Activated naive CD4-positive, alpha-beta T cell treated with anti-CD3 and anti-CD28 coated beads, Interleukin-2, amount 50 U/mL, for 24 hours (primary cell): ENCODE measurements around the gene DPH5.
"Not testable (repeated sequence)": the region's sequence is repeated elsewhere in the genome, so short reads cannot be mapped to it uniquely, and the experiment has no call there.

ENCODE experiments used
- H3K27ac Mint-ChIP-seq: one replicate; pipeline ENCODE4 v1.8.0; 2021; ENCODE audit warnings: mild to moderate bottlenecking, mixed read lengths
- H3K27me3 Mint-ChIP-seq: one replicate; pipeline ENCODE4 v1.8.0; 2021; ENCODE audit warnings: mixed read lengths
- H3K36me3 Mint-ChIP-seq: one replicate; pipeline ENCODE4 v1.8.0; 2021; ENCODE audit warnings: mixed read lengths
- H3K4me1 Mint-ChIP-seq: one replicate; pipeline ENCODE4 v1.8.0; 2021; ENCODE audit warnings: mixed read lengths
- H3K4me3 Mint-ChIP-seq: one replicate; pipeline ENCODE4 v1.8.0; 2021; ENCODE audit warnings: mild to moderate bottlenecking, mixed read lengths
- H3K9me3 Mint-ChIP-seq: one replicate; pipeline ENCODE4 v1.8.0; 2021; ENCODE audit warnings: mixed read lengths

Gene DPH5

GRCh38 chr1:101043776-101044175 lies 18.2 kb upstream of the DPH5 start:
- Mint-ChIP-seq H3K36me3 (peaks cover 32% of the 10 kb centered on the region), H3K27ac (no peak overlapping the region)

GRCh38 chr1:101041300-101041699 lies 15.7 kb upstream of the DPH5 start:
- peaks cover 24% of the 10 kb centered on the region for H3K4me1 Mint-ChIP-seq
- H3K9me3 Mint-ChIP-seq = no peaks in the 10 kb centered on the region
- no peaks in the 10 kb centered on the region for H3K27me3 Mint-ChIP-seq
- H3K36me3 Mint-ChIP-seq = peaks cover 42% of the 10 kb centered on the region
- H3K27ac Mint-ChIP-seq = no peak overlapping the region
- H3K4me3 Mint-ChIP-seq = no peak overlapping the region

More at GRCh38 chr1:101043776-101044175, 18.2 kb upstream of the DPH5 start:
- Mint-ChIP-seq H3K9me3 (no peaks in the 10 kb centered on the region), H3K4me1 (peaks cover 22% of the 10 kb centered on the region), H3K27me3 (no peaks in the 10 kb centered on the region), H3K4me3 (no peak overlapping the region)

GRCh38 chr1:101040666-101041065 lies 15.1 kb upstream of the DPH5 start:
- H3K9me3 Mint-ChIP-seq = no peaks in the 10 kb centered on the region
- H3K27ac Mint-ChIP-seq = no peak overlapping the region
- no peaks in the 10 kb centered on the region for H3K27me3 Mint-ChIP-seq
- H3K36me3 Mint-ChIP-seq = peaks cover 40% of the 10 kb centered on the region
- peaks cover 30% of the 10 kb centered on the region for H3K4me1 Mint-ChIP-seq
- H3K4me3 Mint-ChIP-seq = no peak overlapping the region

GRCh38 chr1:101039245-101039644 lies 13.7 kb upstream of the DPH5 start:
- no peaks in the 10 kb centered on the region for H3K27me3 Mint-ChIP-seq
- H3K36me3 Mint-ChIP-seq = peaks cover 33% of the 10 kb centered on the region
- H3K27ac Mint-ChIP-seq = no peak overlapping the region
- H3K9me3 Mint-ChIP-seq = no peaks in the 10 kb centered on the region
- H3K4me3 Mint-ChIP-seq = no peak overlapping the region
- H3K4me1 Mint-ChIP-seq = peaks cover 39% of the 10 kb centered on the region

- Mint-ChIP-seq H3K4me1 (peaks cover 52% of the 10 kb centered on the region), H3K4me3 (no peak overlapping the region)
These were observed 11.7 kb upstream of the DPH5 start for GRCh38 chr1:101037316-101037715.

GRCh38 chr1:101033017-101033416 lies 7.4 kb upstream of the DPH5 start:
- Mint-ChIP-seq H3K9me3 (no peaks in the 10 kb centered on the region), H3K36me3 (peaks cover 21% of the 10 kb centered on the region), H3K4me1 (peaks cover 64% of the 10 kb centered on the region), H3K27ac (no peak overlapping the region), H3K27me3 (no peaks in the 10 kb centered on the region), H3K4me3 (no peak overlapping the region)

More at GRCh38 chr1:101037316-101037715, 11.7 kb upstream of the DPH5 start:
- Mint-ChIP-seq H3K9me3 (no peaks in the 10 kb centered on the region), H3K36me3 (peaks cover 36% of the 10 kb centered on the region), H3K27me3 (no peaks in the 10 kb centered on the region), H3K27ac (no peak overlapping the region)

- H3K27ac Mint-ChIP-seq, H3K9me3 Mint-ChIP-seq, H3K4me3 Mint-ChIP-seq, H3K27me3 Mint-ChIP-seq: not testable (repeated sequence)
- H3K4me1 Mint-ChIP-seq = peaks cover 70% of the 10 kb centered on the region
- H3K36me3 Mint-ChIP-seq = peaks cover 26% of the 10 kb centered on the region
These were observed 6.5 kb upstream of the DPH5 start for GRCh38 chr1:101032129-101032528.

- Mint-ChIP-seq H3K27ac (no peak overlapping the region), H3K27me3 (no peaks in the 10 kb centered on the region), H3K4me3 (no peak overlapping the region), H3K4me1 (peaks cover 71% of the 10 kb centered on the region), H3K9me3 (no peaks in the 10 kb centered on the region), H3K36me3 (peaks cover 23% of the 10 kb centered on the region)
These were observed 5.3 kb upstream of the DPH5 start for GRCh38 chr1:101030881-101031280.

- H3K9me3 Mint-ChIP-seq = no peaks in the 10 kb centered on the region
- H3K4me3 Mint-ChIP-seq = no peak overlapping the region
- H3K27me3 Mint-ChIP-seq = no peaks in the 10 kb centered on the region
- peak overlapping the region; percentile 57 for H3K27ac Mint-ChIP-seq
- H3K36me3 Mint-ChIP-seq = peaks cover 22% of the 10 kb centered on the region
- peaks cover 63% of the 10 kb centered on the region for H3K4me1 Mint-ChIP-seq
These were observed 3.6 kb upstream of the DPH5 start for GRCh38 chr1:101029184-101029583.

- Mint-ChIP-seq H3K36me3 (peaks cover 27% of the 10 kb centered on the region), H3K27me3 (no peaks in the 10 kb centered on the region), H3K27ac (no peak overlapping the region), H3K4me3 (peak overlapping the region; percentile 59), H3K9me3 (no peaks in the 10 kb centered on the region), H3K4me1 (peaks cover 64% of the 10 kb centered on the region)
These were observed 2.9 kb upstream of the DPH5 start for GRCh38 chr1:101028466-101028865.

- H3K4me3 Mint-ChIP-seq = peak overlapping the region; percentile 92
These were observed 1.7 kb upstream of the DPH5 start for GRCh38 chr1:101027194-101027772.

GRCh38 chr1:101026430-101026788 lies 825 bp upstream of the DPH5 start:
- Mint-ChIP-seq H3K4me3 (peak overlapping the region; percentile 92), H3K27me3 (no peaks in the 10 kb centered on the region), H3K4me1 (peaks cover 74% of the 10 kb centered on the region), H3K9me3 (no peaks in the 10 kb centered on the region), H3K36me3 (peaks cover 28% of the 10 kb centered on the region), H3K27ac (peak overlapping the region; percentile 99)

More at GRCh38 chr1:101027194-101027772, 1.7 kb upstream of the DPH5 start:
- Mint-ChIP-seq H3K27me3 (no peaks in the 10 kb centered on the region), H3K9me3 (no peaks in the 10 kb centered on the region), H3K4me1 (peaks cover 68% of the 10 kb centered on the region), H3K36me3 (peaks cover 26% of the 10 kb centered on the region), H3K27ac (peak overlapping the region; percentile 99)

- Mint-ChIP-seq H3K27ac (peak overlapping the region; percentile 99), H3K4me3 (peak overlapping the region; percentile 92), H3K27me3 (no peaks in the 10 kb centered on the region), H3K9me3 (no peaks in the 10 kb centered on the region), H3K36me3 (peaks cover 33% of the 10 kb centered on the region), H3K4me1 (peaks cover 77% of the 10 kb centered on the region)
These were observed 314 bp downstream of the DPH5 start for GRCh38 chr1:101025283-101025656.

- Mint-ChIP-seq H3K36me3 (peaks cover 38% of the 10 kb centered on the region), H3K4me1 (peaks cover 69% of the 10 kb centered on the region)
These were observed 3.3 kb downstream of the DPH5 start for GRCh38 chr1:101022294-101022693.

GRCh38 chr1:101017448-101017847 lies 8.1 kb downstream of the DPH5 start:
- H3K27me3 Mint-ChIP-seq = no peaks in the 10 kb centered on the region
- H3K9me3 Mint-ChIP-seq = no peaks in the 10 kb centered on the region
- peaks cover 46% of the 10 kb centered on the region for H3K36me3 Mint-ChIP-seq
- H3K4me1 Mint-ChIP-seq = peaks cover 66% of the 10 kb centered on the region
- no peak overlapping the region for H3K4me3 Mint-ChIP-seq
- H3K27ac Mint-ChIP-seq = no peak overlapping the region

More at GRCh38 chr1:101022294-101022693, 3.3 kb downstream of the DPH5 start:
- H3K4me3 Mint-ChIP-seq = no peak overlapping the region
- no peaks in the 10 kb centered on the region for H3K9me3 Mint-ChIP-seq
- no peaks in the 10 kb centered on the region for H3K27me3 Mint-ChIP-seq
- H3K27ac Mint-ChIP-seq = peak overlapping the region; percentile 3

- Mint-ChIP-seq H3K9me3 (peaks cover 11% of the 10 kb centered on the region), H3K4me1 (peaks cover 53% of the 10 kb centered on the region), H3K36me3 (peaks cover 50% of the 10 kb centered on the region), H3K27me3 (no peaks in the 10 kb centered on the region), H3K27ac (no peak overlapping the region), H3K4me3 (no peak overlapping the region)
These were observed 11.8 kb downstream of the DPH5 start for GRCh38 chr1:101013776-101014175.
